ENCODE results near the gene WDR45B.

The WDR45B gene

GRCh38 chr17:82675476-82676245 lies 27.4 kb upstream of the WDR45B start:
- no peak for DNase-seq

GRCh38 chr17:82674656-82675475 lies 26.6 kb upstream of the WDR45B start:
- DNase-seq: peak in 1 of 2 experiments; percentile 18

DNA sequence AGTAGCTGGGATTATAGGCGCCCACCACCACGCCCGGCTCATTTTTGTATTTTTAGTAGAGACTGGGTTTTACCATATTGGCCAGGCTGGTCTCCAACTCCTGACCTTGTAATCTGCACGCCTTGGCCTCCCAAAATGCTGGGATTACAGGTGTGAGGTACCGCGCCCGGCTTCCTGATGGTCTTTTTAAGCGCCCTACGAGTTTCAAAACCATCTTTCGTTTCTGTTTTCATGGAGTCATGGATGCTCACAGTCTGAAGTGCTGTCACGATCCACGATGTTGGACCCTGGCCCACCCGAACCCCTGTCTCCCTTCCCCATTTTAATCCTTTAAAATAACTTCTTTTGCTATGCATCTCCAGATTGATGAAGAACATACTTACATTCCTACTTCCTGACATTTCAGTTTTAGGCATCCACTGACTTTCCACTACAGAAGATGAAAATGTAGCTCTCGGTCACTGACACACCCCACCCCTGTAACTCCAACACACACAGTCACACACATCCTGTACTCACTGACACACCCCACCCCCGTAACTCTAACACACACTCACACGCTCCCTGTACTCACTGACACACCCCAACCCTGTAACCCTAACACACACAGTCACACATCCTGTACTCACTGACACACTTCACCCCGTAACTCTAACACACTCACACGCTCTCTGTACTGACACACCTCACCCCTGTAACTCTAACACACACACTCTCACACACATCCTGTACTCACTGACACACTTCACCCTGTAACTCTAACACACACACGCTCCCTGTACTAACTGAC lies 22.6 kb upstream of the WDR45B start:
- no peak for DNase-seq

GRCh38 chr17:82668631-82669099 lies 20.4 kb upstream of the WDR45B start:
- DNase-seq: peak; percentile 38 to 68

- no peak for DNase-seq
Observed at GRCh38 chr17:82668024-82668630, 19.9 kb upstream of the WDR45B start.

GRCh38 chr17:82667668-82668000 lies 19.4 kb upstream of the WDR45B start:
- no peak for DNase-seq

DNA sequence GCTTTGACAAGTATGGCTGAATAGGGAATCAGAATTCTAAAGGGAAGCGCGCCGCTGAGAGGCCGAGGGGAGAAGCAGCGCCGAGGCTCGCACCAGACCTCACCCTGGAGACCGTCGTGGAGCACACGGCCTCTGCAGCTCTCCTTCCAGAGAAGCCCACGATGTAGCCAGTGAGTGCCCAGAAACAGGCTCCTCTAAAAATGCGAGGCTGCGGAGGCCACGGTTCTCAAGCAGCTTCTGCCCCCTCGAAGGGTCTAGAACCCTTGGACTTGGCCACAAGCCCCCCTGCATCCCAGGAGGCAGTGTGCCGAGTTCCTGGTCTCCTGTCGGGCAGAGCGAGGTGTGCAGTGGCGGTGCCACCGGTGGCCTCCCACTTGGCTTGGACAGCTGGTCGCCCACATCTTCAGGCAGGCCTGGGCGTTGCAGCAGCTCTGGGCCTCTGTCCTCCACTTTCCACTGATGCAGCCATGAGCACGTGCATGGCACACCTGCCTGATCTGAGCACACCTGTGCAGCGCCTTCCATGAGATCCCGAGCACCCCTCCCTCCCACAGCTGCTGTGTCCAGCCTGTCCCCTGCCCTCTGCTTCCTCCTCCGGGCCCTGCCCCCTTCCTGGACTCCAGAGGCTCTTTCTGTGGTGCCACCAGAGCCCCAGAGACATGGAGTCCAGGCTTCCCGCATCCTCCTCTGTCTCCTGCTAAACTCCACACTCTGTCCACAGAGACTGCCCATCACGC lies 18.9 kb upstream of the WDR45B start:
- DNase-seq: no peak

DNA sequence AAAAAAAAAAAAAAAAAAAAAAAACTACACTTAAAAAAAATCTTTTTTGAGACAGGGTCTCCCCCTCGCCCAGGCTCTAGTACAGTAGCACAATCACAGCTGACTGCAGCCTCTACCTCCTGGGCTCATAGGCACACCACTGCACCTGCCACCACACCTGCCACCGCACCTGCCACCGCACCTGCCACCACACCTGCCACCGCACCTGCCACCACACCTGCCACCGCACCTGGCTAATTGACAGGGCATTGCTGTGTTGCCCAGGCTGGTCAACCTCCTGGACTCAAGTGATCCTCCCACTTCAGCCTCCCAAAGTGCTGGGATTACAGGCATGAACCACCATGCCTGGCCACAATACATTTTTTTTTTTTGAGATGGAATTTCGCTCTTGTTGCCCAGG lies 17.6 kb upstream of the WDR45B start:
- no peak for DNase-seq

GRCh38 chr17:82665217-82665616 lies 17.0 kb upstream of the WDR45B start:
- DNase-seq: no peak

DNA sequence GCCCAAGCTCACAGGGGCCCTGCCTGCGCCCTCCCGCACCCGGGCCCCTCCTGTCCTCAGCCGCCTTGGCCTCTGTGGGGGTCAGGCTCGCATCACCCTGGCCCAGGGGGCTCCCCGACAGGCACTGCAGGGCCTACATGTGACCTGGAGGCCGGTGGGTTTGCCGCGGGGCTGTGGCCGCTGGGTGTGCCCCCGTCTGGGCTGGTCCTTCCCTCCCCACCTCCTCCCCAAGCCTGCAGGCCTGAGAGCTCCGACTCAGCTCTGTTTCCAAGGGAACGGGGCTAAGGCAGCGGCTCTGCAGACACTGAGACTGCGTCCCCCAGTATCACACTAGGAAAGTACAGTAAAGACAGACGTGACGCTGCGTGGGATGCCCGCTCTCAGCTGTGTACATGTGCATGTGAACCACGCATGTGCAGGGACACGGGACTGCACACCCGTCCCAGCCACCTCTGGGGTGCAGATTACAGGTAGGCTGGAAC lies 16.5 kb upstream of the WDR45B start:
- DNase-seq: no peak

- DNase-seq: no peak
Observed at GRCh38 chr17:82664276-82664575, 16.0 kb upstream of the WDR45B start.

GRCh38 chr17:82663381-82664275 lies 15.4 kb upstream of the WDR45B start:
- no peak for DNase-seq

DNA sequence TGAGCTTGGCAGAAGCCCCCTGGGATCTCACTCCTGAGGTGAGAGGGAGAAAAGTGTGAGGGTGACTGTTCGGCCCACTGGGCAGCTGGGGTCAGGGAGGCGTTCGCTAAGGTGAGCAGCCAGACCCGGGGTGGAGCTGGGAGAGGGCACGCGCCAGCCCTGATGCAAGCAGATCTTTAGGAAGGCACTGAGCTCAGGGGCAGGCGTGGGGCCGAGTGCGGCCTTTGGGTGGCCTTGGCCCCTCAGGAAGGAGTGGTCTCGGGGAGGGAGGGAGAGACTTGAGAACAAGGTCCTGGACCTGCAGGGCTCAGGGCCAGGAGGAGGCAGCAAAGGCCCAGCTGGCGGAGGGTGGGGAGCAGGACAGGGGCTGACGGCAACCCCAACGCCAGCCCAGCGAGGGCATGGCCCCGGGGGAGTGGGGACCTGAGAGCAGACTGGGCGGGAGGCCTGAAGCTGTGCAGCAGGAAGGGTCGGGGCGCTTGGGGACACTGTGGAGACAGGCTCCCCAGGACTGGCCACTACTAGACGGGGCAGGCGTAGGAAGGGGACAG lies 14.5 kb upstream of the WDR45B start:
- no peak for DNase-seq

DNA sequence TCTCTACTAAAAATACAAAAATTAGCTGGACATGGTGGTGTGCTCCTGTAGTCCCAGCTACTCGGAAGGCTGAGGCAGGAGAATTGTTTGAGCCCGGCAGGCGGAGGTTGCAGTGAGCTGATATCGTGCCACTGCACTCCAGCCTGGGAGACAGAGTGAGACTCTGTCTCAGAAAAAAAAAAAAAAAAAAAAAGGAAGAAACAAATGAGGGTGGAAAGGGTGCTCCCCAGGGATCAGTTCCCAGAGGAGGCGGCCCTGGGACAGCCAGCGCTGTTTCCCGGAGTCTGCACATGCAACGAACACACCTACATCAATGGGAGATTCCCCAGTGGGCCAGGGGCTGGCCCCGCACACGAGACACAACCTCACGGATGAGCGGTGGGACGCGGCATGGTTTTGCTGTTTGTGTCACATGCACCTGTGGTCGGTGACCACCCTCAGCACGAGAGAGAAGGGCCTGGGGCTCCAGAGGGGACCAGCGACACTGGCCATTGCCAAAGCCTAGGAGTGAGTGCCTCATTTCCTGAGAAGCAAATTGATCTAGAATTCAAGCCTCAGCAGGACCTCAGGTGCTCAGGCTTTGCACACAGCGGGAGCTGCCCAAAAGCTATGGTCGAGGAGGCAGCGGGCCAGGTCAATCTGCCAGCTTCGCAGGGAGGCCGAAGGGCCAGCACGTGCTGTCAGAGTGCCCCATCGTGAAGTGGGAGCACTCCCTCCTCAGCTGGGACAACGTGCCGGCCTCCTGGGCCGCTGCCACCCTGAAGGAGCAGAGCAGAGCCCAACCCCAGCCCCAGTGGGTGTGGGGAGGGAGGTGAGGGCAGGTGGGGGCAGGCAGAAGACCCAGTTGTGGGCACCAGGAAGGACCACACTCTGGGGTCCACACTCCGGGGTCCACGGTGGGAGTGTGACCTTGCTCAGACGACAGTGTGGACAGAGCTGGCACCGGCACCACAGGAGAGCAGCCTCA lies 13.8 kb upstream of the WDR45B start:
- no peak for DNase-seq

GRCh38 chr17:82659886-82660285 lies 11.6 kb upstream of the WDR45B start:
- no peak for DNase-seq

DNA sequence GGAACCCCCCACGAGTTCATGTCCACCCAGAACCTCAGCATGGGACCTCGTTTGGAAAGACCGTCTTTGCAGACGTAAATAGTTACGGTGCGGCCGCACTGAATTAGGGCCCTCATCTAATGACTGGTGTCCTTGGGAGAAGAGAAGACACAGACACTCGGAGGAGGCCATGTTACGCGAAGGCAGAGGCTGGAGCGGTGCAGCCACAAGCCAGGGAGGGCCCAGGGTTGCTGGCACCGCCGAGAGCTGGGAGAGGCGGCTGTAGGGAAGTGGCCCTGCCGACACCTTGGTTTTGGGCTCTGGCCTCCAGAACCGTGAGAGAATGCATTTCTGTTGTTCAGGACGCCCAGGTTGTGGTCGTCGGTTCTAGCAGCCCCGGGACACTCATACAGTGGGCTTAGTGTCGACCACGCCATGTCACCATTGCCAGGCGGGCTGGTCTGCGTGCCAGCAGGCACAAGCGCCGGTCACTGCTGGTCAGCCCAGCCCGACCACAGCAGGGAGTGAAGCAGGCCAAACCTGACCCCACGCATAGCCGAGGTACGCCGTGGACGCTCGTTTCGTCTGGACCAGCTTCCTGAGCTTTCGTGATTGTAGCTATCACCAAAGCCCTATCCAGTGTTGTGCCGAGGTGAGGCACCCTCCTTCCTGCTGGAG lies 10.7 kb upstream of the WDR45B start:
- DNase-seq: no peak

DNA sequence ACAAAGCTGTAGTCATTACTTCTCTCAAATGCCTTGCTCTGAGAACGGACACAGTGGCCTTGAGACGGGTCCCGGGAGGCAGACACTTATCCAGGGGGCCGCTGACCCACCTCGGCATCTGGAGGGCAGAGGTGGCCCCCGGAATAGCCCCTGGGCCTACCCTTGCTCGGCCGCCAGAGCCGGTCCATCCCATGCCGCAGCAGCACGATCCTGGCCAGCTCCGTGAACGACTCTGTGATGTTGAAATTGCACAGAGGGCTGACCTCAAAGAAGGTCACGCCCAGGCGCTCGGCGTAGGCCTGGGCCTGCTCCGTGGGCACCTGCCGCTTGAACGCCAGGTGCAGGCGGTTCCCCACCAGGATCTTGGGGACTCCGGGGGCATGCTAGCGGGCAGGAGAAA lies 10.1 kb upstream of the WDR45B start:
- DNase-seq: no peak

GRCh38 chr17:82657926-82658325 lies 9.7 kb upstream of the WDR45B start:
- no peak for DNase-seq

DNA sequence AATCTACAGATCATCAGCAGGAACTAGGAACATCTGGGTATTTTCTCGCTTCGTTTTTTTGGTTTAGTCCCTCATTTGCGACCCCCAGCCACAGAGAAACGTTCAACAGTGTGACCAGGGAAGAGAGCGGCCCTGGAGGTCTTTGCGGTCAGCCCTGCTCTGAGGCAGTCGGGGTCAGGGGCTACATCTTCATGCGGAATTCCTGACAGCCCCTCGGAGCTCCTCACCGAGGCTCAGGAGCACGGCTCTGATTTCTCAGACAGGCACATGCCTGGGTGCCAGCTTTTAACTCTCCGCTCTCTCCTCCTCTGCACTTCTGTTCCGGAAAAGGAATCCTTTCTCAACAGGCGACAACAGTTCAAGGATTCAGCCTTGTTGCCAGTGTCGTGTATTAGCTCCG lies 8.0 kb upstream of the WDR45B start:
- DNase-seq: no peak
